IPS DF 6.9 (cell line): ENCODE results near the gene SERPIND1.

ENCODE experiments used
- DNase-seq: peaks from one replicate; pipeline ENCODE4 v3.0.0-alpha.2; 2013; ENCODE audit warnings: low read depth, low spot score
- H3K27ac ChIP-seq: one replicate; pipeline ENCODE4 v1.5.1; 2013; ENCODE audit warnings: low read length, control low read depth
- H3K27me3 ChIP-seq: 2 replicates; pipeline ENCODE4 v1.6.1; 2013; ENCODE audit warnings: mild to moderate bottlenecking, low read length; ENCODE audit not compliant: control insufficient read depth, insufficient read depth
- H3K36me3 ChIP-seq: 2 replicates; pipeline ENCODE4 v1.6.1; 2013; ENCODE audit warnings: low read length; ENCODE audit not compliant: control insufficient read depth, insufficient read depth
- H3K4me1 ChIP-seq: 2 replicates; pipeline ENCODE4 v1.6.1; 2013; ENCODE audit warnings: low read length; ENCODE audit not compliant: control insufficient read depth, insufficient read depth
- H3K4me3 ChIP-seq: 2 replicates; pipeline ENCODE4 v1.5.1; 2013; ENCODE audit warnings: mild to moderate bottlenecking, low read length
- H3K9me3 ChIP-seq: 2 replicates; pipeline ENCODE4 v1.6.1; 2013; ENCODE audit warnings: low read length, inconsistent platforms; ENCODE audit not compliant: control insufficient read depth, insufficient read depth
- WGBS: extraction: QIAGEN DNeasy Blood & Tissue Kit; methylation state at CpG from one replicate; pipeline ENCODE4 v1.1.7; 2013; ENCODE audit warnings: mixed read lengths, missing lambda C conversion rate; ENCODE audit not compliant: insufficient read length, insufficient coverage; 5-methylcytosine and 5-hydroxymethylcytosine counted together

The SERPIND1 gene

DNA sequence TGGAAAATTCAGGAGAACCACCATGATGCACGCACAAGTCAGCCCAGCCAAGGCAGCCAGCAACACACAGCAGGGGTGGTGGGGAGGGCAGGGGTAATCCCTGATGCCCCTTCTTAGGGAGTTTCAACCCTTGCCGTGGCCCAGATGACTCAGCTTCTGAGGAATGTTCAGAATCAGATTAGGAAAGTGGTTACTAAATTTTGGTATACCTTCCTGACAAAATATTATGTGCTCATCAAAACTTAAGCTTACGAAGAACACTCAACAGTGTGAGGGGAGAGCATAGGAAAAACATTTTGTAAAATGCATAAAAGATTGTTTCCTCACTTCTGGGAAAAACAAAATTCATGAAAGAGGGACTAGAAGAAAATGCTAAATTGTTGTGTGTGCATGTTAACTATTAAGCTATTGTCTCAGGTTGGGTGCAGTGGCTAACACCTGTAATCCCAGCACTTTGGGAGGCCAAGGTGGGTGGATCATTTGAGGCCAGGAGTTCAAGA lies 32.1 kb downstream of the SERPIND1 start:
- Histone ChIP-seq H3K9me3 (no peaks in the 10 kb centered on the region), H3K4me3 (no peak overlapping the region), H3K27me3 (no peaks in the 10 kb centered on the region), H3K36me3 (peaks cover 3% of the 10 kb centered on the region), H3K27ac (no peak overlapping the region), H3K4me1 (no peaks in the 10 kb centered on the region)
- no CpG with 5 or more reads among the region's 3 CpGs for WGBS
- no peak for DNase-seq

DNA sequence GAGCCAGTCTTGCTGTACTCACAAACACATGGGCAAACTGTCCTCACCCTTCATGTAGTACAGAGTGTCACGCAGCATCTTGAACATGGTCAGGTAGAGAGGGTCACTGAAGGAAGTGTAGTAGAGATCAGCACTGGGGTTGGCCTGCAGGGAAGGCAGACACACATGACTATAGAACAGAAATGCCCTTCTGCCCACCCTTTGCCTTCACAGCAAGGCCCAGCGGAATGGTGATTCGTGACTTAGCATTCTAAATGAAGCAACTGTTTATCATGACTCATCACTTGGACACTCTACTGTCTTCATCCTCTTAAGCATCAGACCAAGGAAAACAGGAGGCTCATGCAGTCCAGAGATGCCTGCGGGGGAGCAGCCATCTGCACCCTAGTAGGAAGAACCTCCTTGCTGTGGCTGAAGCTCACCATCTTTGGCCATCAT lies 33.4 kb downstream of the SERPIND1 start:
- Histone ChIP-seq H3K4me1 (no peaks in the 10 kb centered on the region), H3K4me3 (no peak overlapping the region), H3K9me3 (no peaks in the 10 kb centered on the region), H3K36me3 (peaks cover 3% of the 10 kb centered on the region), H3K27me3 (no peaks in the 10 kb centered on the region), H3K27ac (no peak overlapping the region)
- no peak for DNase-seq
- no CpG with 5 or more reads among the region's 4 CpGs for WGBS

GRCh38 chr22:20808844-20809243 lies 34.9 kb downstream of the SERPIND1 start:
- no peaks in the 10 kb centered on the region for H3K27me3 ChIP-seq
- H3K4me1 ChIP-seq = no peaks in the 10 kb centered on the region
- H3K9me3 ChIP-seq = no peaks in the 10 kb centered on the region
- H3K4me3 ChIP-seq = no peak overlapping the region
- peaks cover 1% of the 10 kb centered on the region for H3K36me3 ChIP-seq
- H3K27ac ChIP-seq = no peak overlapping the region
- no peak for DNase-seq
- WGBS = no CpG with 5 or more reads among the region's 4 CpGs

DNA sequence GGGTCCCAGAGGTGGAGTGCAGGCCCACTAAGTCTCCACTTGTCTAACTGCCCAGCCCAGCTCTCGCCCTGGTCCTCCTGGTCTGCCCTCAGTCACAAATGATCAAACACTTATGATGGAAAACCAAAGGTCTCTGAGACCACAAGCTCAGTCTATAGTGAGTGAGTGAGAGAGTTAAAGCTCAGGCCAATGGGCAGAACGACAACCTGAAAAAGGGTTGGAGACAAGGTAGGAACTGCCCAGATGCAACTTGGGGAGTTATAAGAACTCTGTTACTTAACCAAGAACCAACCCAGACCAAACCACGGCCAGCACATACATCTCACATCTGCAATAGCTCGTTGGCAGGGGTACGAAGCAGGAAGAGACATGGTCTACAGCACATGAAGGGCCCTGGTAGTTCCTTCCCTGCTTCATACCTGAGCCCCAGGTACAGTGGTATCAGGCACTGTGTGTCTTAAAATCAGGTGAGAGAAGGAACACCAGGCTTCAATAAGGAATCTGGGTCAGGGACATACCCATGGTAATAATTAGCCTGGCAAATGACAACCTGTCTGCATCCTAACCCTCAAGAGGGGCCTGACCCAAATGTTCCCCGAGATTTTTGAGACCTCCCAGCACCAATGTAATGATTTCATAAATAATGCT lies 35.7 kb downstream of the SERPIND1 start:
- WGBS = no CpG with 5 or more reads among the region's 6 CpGs
- H3K27me3 ChIP-seq = no peaks in the 10 kb centered on the region
- H3K4me3 ChIP-seq = no peak overlapping the region
- H3K36me3 ChIP-seq = no peaks in the 10 kb centered on the region; the same call in 1 of the 2 replicates
- no peaks in the 10 kb centered on the region for H3K4me1 ChIP-seq
- no peak for DNase-seq
- H3K9me3 ChIP-seq = no peaks in the 10 kb centered on the region
- no peak overlapping the region for H3K27ac ChIP-seq

- no peak overlapping the region for H3K4me3 ChIP-seq
- no peak for DNase-seq
- no peaks in the 10 kb centered on the region for H3K9me3 ChIP-seq
- no peaks in the 10 kb centered on the region for H3K4me1 ChIP-seq
- no peak overlapping the region for H3K27ac ChIP-seq
- no peaks in the 10 kb centered on the region for H3K27me3 ChIP-seq
- no CpG with 5 or more reads among the region's 9 CpGs for WGBS
- no peaks in the 10 kb centered on the region for H3K36me3 ChIP-seq
Measured at GRCh38 chr22:20810645-20811044, 36.7 kb downstream of the SERPIND1 start.

GRCh38 chr22:20811171-20811570 lies 37.3 kb downstream of the SERPIND1 start:
- no peaks in the 10 kb centered on the region for H3K36me3 ChIP-seq
- H3K9me3 ChIP-seq = no peaks in the 10 kb centered on the region
- no peaks in the 10 kb centered on the region for H3K4me1 ChIP-seq
- no peak overlapping the region for H3K27ac ChIP-seq
- H3K27me3 ChIP-seq = no peaks in the 10 kb centered on the region
- DNase-seq = no peak
- no peak overlapping the region for H3K4me3 ChIP-seq
- no CpG with 5 or more reads among the region's 1 CpG for WGBS

DNA sequence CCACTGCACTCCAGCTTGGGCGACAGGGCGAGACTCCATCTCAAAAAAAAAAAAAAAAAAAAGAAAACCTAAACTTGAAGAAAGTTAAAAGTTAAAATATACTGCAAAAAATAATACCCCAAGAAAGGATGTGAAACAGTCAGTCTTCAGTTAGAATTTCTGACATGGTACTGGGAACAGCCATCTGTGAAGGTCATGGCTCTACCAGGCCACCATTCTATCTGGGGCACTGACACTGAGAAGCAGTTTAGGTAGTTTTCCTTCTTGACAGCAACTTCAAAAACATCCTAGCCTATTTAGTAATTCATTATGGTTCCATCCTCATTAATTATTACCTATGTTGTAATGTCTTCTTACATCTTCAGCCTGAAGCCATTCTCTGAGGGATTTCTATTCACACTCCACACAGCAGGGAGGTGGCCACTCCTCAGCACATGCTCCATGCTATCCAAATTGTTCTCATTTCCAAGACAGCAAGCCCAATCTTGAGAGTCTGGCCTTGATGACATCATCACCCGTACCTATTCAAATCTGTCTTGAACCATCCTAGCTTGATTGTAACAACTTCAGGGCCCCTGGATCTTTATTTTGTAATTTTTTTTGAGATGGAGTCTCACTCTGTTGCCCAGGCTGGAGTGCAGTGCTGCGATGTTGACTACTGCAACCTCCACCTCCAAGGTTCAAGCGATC lies 38.2 kb downstream of the SERPIND1 start:
- H3K4me1 ChIP-seq = no peaks in the 10 kb centered on the region
- no peak overlapping the region for H3K4me3 ChIP-seq
- H3K9me3 ChIP-seq = no peaks in the 10 kb centered on the region
- no peak for DNase-seq
- no CpG with 5 or more reads among the region's 5 CpGs for WGBS
- H3K27ac ChIP-seq = no peak overlapping the region
- H3K36me3 ChIP-seq = no peaks in the 10 kb centered on the region
- no peaks in the 10 kb centered on the region for H3K27me3 ChIP-seq

DNA sequence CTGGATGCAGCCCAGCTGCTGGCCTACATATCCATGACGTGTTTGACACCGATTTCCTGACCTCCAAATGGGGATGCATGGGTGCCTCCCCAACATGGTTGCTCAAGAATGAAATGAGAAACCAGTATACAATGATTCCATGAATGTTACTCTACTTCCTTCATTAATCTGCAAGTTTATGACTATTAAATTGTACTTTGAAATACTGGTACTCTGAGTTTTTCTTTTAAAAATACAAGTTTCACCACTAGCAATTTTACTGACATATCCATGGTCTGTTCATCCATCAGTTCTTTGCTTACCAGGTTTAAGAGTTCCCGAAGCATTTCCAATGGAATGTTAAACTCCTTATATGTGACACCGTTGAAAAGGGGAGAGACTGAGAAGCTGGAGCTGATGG lies 39.1 kb downstream of the SERPIND1 start:
- H3K9me3 ChIP-seq = no peaks in the 10 kb centered on the region
- H3K4me3 ChIP-seq = no peak overlapping the region
- H3K27me3 ChIP-seq = no peaks in the 10 kb centered on the region
- no CpG with 5 or more reads among the region's 4 CpGs for WGBS
- no peaks in the 10 kb centered on the region for H3K36me3 ChIP-seq
- H3K27ac ChIP-seq = no peak overlapping the region
- DNase-seq = no peak
- no peaks in the 10 kb centered on the region for H3K4me1 ChIP-seq

DNA sequence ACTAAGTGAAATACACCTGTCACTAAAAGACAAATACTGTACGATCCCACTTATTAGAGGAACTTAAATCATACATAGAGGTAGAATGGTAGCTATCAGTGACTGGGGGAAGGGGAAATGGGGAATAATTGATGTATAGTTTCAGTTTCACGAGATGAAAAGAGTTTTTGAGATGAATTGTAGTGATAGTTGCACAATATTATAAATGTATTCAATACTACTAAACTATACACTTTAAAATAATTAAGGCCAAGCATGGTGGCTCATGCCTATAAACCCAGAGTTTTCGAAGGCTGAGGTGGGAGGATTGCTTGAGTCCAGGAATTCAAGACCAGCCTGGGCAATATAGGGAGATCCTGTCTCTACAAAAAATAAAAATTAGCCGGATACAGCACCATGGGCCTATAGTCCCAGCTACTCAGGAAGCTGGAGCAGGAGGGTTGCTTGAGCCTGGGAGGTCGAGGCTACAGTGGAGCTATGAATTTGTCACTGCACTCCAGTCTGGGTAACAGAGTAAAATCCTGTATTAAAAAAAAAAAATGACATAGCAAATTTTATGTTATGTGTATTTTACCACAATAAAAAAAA lies 40.4 kb downstream of the SERPIND1 start:
- Histone ChIP-seq H3K36me3 (no peaks in the 10 kb centered on the region), H3K9me3 (no peaks in the 10 kb centered on the region), H3K27ac (no peak overlapping the region), H3K4me3 (no peak overlapping the region), H3K27me3 (no peaks in the 10 kb centered on the region), H3K4me1 (no peaks in the 10 kb centered on the region)
- no peak for DNase-seq
- 100% methylated on average over 1 of the region's 5 CpGs for WGBS

- no peak overlapping the region for H3K27ac ChIP-seq
- no peaks in the 10 kb centered on the region for H3K27me3 ChIP-seq
- no peak for DNase-seq
- no peaks in the 10 kb centered on the region for H3K36me3 ChIP-seq
- no peaks in the 10 kb centered on the region; the same call in 1 of the 2 replicates for H3K9me3 ChIP-seq
- H3K4me3 ChIP-seq = no peak overlapping the region
- H3K4me1 ChIP-seq = no peaks in the 10 kb centered on the region
- WGBS = 100% methylated on average over 1 of the region's 9 CpGs
Measured at GRCh38 chr22:20815477-20816050, 41.7 kb downstream of the SERPIND1 start.
